T1000 (cell line): Measurements from ENCODE around the gene RPL28.
"Not testable (repeated sequence)": the region's sequence is repeated elsewhere in the genome, so short reads cannot be mapped to it uniquely, and the experiment has no call there.

ENCODE experiments used
- DNase-seq: peaks from one replicate; lab custom pipeline; 2025; ENCODE audit warnings: mixed read lengths; lab: John Stamatoyannopoulos, UW

RPL28 gene

DNA sequence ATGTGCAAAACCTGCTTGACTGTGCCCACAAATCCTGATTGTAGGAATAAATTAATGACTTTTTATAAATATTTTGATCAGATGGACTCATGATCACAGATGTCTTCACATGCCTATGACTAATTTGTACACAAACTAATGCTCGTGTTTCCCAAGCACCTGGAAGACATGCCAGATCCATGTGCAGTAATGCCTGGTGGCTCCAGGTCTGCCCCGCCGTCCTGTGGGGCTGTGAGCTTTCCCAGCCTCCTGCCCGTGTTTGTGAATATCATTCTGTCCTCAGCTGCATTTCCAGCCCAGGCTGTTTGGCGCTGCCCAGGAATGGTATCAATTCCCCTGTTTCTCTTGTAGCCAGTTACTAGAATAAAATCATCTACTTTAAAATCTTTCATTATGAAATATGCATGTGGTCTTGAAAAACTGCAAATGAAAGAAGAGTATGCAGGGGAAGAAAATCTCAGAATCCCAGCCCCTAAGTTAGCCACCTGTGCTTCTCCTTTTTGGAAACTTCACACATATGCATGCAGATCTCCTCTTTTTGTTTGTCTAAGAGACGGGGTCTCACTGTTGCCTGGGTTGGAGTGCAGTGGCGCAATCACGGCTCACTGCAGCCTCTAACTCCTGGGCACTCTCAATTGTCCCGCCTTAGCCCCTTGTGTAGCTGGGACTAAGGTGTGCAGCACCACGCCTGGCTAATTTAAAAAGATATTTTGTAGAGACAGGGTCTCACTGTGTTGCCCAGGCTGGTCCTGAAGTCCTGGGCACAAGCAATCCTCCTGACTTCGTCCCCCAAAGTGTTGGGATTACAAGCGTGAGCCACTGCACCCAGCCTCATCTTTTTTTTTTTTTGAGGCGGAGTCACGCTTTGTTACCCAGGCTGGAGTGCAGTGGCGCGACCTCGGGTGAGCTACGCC, 6.2 kb downstream of the RPL28 start:
- no peak for DNase-seq

DNA sequence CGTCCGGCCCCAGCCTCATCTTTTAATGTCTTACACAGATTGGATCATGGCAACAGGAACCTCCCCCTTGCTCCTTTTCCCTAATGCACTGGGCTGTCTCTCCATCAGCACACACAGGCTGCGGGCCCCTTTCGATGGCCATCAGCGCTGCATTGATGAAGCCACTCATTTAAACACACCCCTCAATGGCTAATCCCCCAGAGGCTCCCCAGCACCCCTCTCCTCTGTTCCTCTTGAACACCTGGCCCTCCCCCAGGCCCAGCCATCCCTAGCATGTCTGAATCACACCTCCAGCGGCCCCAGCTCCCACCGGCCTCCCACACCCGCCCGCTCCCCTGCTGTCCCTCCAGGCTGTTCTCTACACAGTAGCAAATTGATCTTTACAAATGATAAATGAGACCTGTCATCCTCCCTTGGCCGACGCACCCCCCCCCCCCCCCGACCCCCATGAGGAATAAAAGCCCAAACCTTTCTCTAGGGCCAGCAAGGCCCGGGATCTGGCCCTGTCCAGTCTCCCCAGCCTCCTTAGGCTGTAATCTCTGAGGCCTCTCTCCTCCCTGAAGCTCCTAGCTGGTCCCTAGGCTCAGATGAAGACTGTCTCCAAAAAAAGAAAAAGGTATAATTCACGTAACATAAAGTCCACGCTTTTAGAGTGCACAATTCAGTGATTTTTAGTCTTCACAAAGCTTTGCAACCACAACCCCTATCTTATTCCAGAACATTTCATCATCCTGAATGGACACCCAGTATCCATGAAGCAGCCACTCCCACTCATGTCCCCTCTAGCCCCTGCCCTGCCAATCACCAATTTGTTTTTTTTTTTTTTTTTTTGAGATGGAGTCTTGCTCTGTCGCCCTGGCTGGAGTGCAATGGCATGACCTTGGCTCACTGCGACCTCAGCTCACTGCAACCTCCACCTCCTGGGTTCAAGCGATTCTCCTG, 7.4 kb downstream of the RPL28 start:
- DNase-seq = no peak

DNA sequence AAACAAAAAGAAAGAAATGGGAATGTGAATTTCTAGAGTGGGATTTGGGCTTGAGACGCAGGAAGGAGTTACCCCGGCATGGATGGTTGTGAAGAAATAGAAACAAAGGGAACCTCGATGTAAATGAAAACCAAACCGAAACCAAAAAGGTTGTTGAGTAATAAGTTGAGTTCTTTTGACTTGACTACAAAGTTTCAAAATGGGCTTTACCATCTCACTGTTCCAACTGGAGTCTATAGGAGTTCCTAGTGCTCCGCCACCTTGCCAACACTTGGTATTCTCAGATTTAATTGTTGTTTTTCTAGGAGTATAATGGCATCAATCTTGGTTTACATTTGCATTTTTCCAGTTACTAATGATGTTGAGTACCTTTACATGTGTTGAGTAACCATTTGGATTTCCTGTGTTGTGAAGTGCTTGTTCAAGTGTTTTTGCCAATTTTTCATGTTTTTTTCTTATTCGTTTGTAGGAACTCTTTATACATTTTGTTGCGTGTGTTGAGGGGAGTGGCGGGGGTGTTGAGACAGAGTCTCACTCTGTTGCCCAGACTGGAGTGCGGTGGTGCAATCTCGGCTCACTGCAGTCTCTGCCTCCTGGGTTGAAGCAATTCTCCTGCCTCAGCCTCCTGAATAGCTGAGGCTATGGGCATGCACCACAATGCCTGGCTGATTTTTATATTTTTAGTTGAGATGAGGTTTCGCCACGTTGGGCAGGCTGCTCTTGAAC, 12.6 kb downstream of the RPL28 start:
- no peak for DNase-seq

DNA sequence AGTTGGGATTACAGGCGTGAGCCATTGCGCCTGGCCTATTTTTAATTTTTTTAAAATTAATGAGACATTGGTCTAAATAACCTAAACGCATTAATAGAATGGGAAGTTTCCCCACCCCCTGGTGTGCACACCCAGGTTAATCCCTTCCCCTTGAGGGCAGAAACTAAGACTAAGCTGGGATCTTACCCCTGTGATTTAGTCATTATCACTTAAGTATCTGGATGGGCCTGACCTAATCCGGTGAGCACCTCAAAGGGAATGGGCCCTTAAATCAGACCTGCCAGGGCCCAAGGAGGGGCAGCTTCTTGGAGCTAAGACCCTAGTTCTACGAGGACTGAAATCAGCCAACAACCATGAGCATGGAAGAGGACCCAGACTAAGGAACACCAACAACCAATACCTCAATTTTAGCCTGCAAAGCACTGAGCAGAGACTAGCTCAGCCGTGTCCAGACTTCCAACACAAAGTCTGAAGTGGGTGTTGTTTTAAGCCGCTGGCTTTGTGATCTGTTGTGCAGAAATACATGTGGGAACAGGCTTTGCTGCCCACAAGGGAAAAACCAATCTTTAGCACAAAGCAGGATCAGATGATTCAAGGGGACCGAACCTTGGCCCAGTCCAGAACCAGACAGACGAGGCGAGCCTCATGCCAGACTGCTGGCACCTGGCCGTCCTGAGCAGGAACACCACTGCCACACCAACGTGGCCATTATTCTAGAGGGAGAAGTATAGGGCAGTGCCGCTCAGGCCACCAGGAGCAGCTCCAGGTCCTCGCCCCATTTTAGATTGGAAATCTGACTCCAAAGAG, 14.8 kb downstream of the RPL28 start:
- no peak for DNase-seq

DNA sequence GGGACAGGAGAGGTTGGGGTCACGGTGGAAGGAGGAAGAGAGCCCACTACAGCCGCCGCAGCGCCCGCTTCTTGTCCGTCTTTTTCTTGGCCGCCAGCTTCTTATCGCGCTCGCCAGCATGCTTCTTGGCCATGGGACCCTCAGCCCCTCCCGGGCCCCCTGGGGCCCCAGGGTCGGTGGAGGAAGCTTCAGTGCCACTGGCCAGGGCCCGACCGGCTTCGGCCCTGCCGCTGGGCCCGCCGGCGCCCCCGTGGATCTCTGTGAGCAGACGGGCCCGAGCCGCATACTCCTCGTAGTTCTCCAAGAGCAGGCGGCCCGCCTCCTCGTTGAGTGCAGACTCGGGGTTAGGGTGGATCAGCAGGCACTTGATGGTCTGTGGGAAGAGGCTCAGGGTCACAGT, 15.7 kb downstream of the RPL28 start:
- DNase-seq = not testable (repeated sequence)

DNA sequence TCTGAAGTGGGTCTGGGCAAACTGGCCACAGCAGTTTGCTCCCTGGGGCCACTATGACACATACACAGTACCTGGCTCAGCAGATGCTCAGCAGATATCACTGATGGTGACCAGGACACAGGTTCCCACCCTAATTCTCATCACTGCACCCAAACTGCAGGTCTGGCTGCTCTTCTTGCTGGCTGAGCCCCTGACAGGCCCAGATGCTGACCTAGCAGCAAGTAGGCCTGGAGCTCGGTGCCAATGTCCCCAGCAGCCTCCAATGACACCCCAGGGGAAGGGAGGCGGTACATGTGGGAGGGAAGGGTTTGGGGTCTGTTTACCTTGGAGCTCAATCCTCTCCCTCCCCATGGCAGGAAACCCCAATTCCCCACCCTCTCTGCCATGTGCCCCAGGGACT, 16.8 kb downstream of the RPL28 start:
- DNase-seq = no peak

DNA sequence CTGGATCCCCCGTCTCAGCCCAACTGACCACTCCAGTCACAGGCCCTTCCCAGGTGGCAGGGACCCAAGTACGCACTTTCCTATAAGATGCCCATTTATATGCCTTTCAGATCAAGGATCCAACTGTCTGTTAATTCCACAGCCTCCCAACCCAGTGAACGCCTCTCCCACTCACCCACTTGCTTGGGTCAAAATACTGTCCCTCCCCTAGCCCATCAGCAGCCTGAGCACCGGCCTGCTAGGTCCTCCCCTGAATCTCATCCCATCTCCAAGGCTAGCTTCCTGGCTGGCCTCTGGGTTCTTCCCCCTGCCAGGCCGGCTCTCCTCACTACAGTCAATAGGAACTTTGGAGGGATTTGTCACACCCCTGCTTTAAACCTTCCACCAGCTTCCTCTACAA, 19.9 kb downstream of the RPL28 start:
- DNase-seq = no peak

DNA sequence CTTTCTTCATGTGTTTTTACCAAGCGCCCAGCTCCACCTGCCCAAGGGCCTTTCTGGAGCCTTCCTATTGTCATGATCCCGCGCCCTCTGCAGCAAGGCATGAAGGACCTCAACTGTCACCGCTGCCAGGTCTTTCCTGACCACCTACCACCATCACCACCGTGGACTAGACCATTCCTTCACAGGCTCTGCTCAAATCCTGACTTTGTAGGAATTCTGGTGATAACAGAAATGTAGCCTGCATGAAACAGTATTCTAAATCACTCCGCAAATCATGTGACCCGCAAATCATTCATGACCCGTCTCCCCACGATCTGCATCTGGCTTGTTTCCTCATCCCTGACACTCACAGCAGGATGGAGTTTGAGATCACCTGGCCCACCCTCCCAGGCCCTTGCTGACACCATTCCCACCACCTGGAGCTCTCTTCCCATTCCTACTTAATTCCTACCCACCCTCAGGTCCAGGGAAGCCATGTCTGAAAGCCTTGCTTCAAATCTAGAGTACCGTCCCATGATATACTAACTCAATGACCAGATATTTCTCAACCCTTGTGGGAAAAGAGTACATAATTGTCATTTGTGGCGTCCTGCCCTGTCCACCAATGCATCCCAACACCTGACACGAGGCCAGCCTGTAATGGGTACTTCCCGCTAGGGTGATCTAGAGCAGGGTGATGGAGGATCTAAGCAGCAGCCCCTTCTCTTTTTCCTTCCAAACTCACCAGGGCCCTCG, 20.5 kb downstream of the RPL28 start:
- DNase-seq = no peak

DNA sequence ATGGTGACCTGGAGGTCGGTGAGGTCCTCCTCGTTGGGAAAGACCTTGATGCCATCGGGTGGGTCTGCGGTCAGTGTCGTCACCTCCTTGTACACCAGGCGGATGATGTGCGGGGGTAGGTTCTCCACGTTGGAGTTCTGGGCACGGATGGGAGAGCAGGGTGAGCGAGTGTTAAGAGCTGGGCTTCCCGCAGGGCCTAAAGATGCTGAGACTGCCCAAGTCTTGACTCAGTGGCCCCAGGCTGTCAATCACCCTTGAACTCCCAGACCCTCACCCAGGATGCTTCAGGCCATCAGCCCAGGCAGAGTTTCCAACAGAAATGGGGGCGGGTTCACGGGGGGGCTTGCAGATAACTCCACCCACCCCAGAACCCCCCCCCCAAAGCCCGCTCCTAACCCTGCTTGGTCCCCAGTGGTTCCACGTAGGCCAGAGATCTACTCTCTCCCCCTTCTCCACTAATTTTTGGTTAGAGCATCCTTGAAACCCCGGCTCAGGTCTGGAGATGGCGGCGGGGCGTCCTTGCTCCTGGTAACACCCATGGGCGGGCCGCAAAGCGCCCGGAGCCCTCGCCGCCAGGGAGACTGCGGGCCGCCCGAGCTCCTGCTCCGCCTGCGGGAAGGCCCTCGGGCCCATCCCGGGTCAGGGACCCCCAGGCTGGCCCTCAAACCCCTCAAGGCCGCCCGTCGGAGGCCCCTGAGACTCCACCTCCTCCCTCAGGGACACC, 21.3 kb downstream of the RPL28 start:
- no peak for DNase-seq

DNA sequence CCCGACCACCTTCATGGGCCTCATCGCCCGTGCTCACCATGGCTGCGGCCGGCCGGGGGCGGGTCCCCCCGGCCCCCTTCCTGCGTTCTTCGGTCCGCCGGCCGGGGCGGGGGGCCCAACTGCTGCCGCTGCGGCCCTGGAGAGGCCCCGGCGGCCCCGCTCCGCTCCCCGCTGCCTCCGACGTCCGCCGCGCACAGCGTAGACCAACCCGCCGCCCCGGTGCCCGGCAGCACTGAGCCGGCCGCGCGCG, 21.7 kb downstream of the RPL28 start, which contains the start of gene UBE2S:
TSS of gene UBE2S (minus strand) at position 239 of the 250 bp plus-strand sequence. CDS start at position 40, 199 bp downstream.
- DNase-seq = not testable (repeated sequence)

DNA sequence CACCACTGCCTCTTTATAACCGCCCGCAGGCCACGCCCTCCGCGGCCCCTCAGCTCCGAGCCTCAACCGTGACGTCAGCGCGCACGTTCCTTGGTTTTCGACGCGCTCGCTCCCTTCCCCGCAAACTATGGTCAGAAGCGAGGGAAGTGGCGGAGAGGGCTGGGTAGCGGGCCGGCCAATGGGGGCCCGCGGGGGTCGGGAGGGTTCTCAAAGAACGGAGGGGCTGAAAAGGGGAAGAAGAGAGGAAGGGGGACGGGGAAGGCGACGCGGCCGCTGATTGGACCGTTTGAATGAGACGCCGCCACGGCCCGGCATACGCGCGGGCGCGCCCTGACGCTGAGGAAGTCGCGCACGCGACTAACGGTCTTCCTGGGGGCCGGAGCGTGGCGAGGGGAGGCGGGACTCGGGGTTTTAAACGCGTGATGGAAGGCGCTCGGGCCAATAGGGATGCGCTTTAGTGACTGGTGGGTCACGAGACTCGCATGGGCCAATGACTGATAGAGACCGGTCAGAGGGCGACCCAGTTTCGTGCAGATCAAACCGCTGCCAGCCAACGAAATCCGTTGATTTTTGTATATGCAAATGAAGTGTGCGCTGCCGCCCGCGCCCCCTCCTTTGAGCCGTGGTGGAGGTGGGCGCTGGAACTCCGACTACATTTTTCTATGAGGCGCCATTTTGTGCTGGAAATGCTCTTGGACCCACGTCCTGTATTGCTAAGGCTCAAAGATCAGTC, 22.2 kb downstream of the RPL28 start:
- peak; percentile 97 for DNase-seq

DNA sequence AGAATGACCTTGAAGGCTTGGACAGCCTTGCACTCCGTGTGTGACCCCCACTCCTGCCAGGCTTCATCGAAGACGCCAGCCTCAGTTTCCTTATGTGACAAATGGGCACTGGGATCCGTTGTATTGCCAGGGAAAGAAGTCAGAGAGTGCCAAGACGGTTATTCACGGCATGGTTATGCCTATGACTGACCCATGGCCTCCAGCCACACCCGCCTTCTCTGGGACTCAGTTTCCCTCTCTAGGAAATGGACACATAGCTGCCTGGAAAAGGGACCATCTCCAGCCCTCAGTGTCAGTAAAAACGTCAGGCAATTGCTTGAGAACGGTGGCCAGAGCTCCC, 22.8 kb downstream of the RPL28 start:
- DNase-seq = no peak

DNA sequence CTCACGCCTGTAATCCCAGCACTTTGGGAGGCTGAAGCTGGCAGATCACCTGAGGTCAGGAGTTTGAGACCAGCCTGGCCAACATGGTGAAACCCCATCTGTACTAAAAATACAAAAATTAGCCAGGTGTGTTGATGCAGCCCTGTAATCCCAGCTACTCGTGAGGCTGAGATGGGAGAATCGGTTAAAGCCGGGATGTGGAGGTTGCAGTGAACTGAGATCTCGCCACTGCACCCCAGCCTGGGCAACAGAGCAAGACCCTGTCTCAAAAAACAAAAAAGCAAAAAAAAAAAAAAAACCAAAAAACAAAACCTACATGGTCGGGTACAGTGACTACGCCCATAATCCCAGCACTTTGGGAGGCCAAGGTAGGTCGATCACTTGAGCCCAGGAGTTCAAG, 23.4 kb downstream of the RPL28 start:
- not testable (repeated sequence) for DNase-seq

DNA sequence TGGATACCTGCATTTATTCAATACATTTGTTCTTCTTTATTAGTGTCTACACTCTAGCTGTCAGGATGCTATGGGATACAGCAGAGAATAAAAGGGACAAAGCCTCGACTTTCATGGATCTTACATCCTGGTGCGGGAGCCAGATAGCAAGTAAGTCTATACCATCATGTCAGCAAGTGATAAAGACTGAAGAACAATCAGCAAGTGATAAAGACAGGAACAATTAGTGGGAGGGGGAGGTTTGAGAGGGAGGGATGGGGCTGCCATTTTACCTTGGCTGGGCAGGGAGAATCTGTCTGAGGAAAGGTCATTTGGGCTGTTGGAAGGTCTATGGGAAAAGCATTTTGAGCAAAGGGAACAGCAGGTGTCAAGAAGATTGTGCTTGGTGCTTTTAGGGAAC, 24.4 kb downstream of the RPL28 start:
- DNase-seq = no peak

DNA sequence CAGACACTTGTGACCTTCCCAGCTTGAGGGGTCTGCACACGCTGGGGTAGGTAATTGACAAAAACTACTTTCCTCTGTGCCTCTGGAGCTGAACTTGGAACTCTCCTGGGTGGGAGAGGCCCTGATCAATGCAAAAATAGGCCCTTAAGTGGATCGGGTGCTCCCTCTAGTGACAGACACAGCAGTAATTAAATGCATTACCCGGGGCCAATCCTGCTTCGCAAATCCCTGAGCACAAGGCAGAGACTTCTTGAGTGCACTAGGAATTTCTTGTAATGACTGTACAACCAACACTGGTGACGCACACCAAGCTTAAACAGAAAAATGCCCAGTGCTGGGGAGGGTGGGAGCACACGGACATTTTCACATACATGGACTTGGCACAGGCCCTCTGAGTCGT, 32.5 kb downstream of the RPL28 start:
- peak; percentile 63 for DNase-seq

DNA sequence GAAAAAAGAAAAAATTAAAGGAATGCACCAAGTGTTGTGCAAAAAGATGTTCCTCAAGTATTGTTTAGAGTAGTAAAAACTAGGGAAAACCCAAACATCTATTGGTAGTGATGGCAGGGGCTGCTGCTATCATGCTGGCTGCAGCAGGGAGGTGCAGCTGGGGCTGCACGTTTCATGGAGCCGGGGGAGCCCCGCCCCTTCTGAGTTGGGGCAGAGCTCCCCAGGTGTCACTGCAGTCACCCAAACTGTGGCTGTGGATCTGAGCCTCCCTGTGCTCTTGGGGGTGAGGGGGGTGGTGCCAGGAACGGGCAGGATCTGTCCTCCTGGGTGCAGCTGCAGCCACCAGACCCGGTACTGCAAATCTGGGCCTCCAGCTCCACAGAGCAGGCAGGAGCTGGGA, 33.4 kb downstream of the RPL28 start:
- DNase-seq = no peak

DNA sequence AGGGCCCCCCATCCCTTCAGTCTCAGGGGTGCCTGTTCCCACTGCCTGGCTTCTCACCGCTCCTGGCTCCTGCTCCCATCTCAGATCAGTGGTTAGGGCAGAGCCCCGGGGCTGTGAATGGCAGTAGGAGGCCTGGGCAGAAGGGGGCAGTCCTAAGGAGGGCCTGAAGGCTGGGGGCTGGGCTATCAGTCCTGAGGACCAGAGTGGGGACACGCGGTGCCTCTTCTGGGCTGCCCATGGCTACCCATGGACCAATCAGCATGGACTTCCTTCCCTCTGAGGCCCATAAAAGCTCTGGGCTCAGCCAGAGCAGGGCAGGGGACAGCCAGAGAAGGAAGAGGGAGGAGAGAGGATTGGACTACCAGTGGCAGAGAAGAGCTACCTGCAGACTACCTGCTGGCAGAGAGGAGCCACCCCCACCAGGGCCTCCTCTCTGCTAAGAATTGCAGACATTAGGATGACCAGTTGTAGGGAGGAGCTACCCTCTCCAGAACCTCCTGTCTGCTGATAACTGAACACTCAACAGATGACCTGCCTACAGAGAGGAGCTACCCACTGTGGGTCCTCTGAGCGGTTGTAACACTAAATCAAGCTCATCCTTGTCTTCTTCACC, 34.0 kb downstream of the RPL28 start:
- DNase-seq = no peak

DNA sequence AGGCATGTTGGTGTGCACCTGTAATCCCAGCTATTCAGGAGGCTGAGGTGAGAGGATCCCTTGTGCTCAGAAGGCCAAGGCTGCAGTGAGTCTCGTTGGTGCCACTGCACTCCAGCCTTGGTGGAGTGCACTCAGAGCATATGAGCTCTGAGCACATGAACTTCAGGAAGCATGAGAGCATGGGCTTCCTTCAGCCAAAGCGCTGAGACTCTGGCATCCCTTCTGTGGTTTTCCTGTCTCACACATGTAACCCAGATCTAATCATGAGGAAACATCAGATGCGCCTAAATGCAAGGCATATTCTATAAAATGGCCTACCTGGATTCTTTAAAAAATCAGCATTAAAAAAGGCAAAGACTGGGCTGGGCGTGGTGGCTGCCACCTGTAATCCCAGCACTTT, 35.5 kb downstream of the RPL28 start:
- not testable (repeated sequence) for DNase-seq
